Right renal cortex interstitium (tissue), 3 donors: ENCODE measurements around the gene MRTFA. TPM values are rescaled to one million over a fixed set of nuclear protein-coding genes. Genes with fewer than 3 reads are reported as not detected.

Source experiments
- DNase-seq, 3 donors: peaks; one replicate each; pipeline ENCODE4 v3.0.0-alpha.2; 2013; ENCODE audit warnings: low read depth in 3 of 3, low spot score in 2 of 3
- polyA plus RNA-seq, 3 donors: library from polyadenylated mRNA; unstranded; fragments of 120-200 nt; gene quantifications; one replicate each; pipeline ENCODE4 v1.2.1, GENCODE V29; 2013; ENCODE audit not compliant: insufficient read length in 3 of 3

The MRTFA gene
- polyA plus RNA-seq, 3 donors, result 17.2 to 21.4 (median 20.4) TPM

GRCh38 chr22:40406063-40406890, 230.2 kb downstream of the MRTFA start:
- no peak for DNase-seq

GRCh38 chr22:40405178-40406062, 231.1 kb downstream of the MRTFA start:
- DNase-seq, result no peak

GRCh38 chr22:40404251-40405177, 232.0 kb downstream of the MRTFA start:
- no peak for DNase-seq

GRCh38 chr22:40403651-40404050, 232.9 kb downstream of the MRTFA start:
- no peak for DNase-seq

GRCh38 chr22:40403141-40403540, 233.4 kb downstream of the MRTFA start:
- no peak for DNase-seq

- DNase-seq, result no peak
These were observed 234.5 kb downstream of the MRTFA start for GRCh38 chr22:40401981-40402406.

GRCh38 chr22:40401532-40401931, 235.0 kb downstream of the MRTFA start:
- DNase-seq, result no peak

GRCh38 chr22:40400159-40400558, 236.4 kb downstream of the MRTFA start:
- DNase-seq, result no peak

GRCh38 chr22:40399621-40400020, 236.9 kb downstream of the MRTFA start:
- no peak for DNase-seq

GRCh38 chr22:40397396-40397795, 239.1 kb downstream of the MRTFA start:
- DNase-seq, result peak in 1 of 3 donors; percentile 25

GRCh38 chr22:40396882-40397281, 239.6 kb downstream of the MRTFA start:
- DNase-seq, result peak; percentile 70 to 83 (median 75)

- DNase-seq, result no peak
These were observed 240.9 kb downstream of the MRTFA start for GRCh38 chr22:40395607-40396006.

GRCh38 chr22:40394607-40395006, 241.9 kb downstream of the MRTFA start:
- DNase-seq, result no peak

- no peak for DNase-seq
These were observed 243.9 kb downstream of the MRTFA start for GRCh38 chr22:40392618-40393017.

GRCh38 chr22:40391417-40391816, 245.1 kb downstream of the MRTFA start:
- DNase-seq, result no peak

- DNase-seq, result no peak
These were observed 248.3 kb downstream of the MRTFA start for GRCh38 chr22:40388231-40388630.

- no peak for DNase-seq
These were observed 248.8 kb downstream of the MRTFA start for GRCh38 chr22:40387746-40388145.

GRCh38 chr22:40385036-40385782, 251.3 kb downstream of the MRTFA start:
- DNase-seq, result no peak

GRCh38 chr22:40383905-40384304, 252.6 kb downstream of the MRTFA start:
- no peak for DNase-seq

- no peak for DNase-seq
These were observed 255.1 kb downstream of the MRTFA start for GRCh38 chr22:40381461-40381860.
